ENCODE results near the gene ZC3H10.
"Not testable (repeated sequence)": the region's sequence is repeated elsewhere in the genome, so short reads cannot be mapped to it uniquely, and the experiment has no call there.

The ZC3H10 gene

DNA sequence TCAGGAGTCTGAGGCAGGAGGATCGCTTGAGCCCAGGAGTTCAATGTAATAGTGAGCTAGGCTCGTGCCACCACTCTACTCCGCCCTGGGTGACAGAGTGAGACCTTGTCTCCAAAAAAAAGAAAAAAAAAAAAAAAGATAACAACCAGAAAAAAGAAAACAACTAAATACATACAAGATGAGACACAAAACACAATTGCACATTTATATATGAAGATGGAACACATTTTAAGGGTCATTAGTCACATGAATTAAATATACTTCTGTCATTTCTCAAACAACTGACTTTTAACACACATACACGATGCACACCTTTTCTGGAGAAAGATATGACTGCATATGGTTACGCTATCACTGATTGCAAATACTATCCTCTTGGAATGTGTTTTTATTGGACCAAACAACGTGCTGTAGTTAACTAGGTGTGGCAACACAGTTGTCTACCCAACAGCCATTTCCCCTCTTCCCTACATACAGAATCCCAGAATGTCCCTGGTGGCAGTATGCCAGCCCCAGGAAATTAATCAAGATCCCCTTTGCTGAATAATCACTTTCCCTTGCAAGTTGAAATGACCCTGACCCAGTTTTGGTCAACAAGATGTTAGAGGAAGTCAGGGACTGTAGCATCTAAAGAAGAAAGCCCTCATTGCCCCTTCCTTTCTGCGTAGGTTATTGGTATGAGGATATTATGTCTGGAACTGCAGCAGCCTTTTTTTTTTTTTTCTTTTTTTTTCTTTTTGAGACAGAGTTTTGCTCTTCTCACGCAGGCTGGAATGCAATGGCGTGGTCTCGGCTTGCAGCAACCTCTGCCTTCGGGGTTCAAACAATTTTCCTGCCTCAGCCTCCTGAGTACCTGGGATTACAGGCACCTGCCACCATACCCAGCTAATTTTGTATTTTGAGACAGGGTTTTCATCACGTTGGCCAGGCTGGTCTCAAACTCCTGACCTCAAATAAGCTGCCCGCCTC is 28.7 kb downstream of the ZC3H10 start:
- DNase-seq: no peak
- TF ChIP-seq GATA1 (IDR thresholded peaks at IDR 0.05; ENCODE audit: low read depth, low read length) (no peak), POLR2A (IDR thresholded peaks at IDR 0.05; ENCODE audit: low read length) (no peak)

DNA sequence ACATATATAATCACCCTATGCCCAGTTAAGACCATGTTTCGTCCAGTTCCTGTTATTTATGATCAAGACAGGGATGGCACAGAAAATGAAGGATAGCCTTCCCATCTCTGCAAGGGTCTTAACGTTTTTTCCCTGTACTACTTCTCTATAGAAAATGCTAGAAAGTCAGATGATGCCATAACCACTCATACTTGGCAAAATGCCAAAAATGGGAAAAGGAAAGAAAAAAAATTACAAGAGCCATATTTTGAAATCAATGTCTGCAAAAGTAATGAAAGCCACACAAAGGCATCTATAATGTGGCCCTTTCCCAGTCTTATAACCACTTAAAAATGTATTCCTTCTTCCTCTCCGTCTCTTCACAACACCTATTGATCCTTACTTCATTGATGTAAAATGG is 32.5 kb downstream of the ZC3H10 start:
- TF ChIP-seq GATA1 (IDR thresholded peaks at IDR 0.05; ENCODE audit: low read depth, low read length): no peak
- no peak for TF ChIP-seq POLR2A (IDR thresholded peaks at IDR 0.05; ENCODE audit: low read length)
- peak in 1 of 2 experiments; percentile 76 for DNase-seq

DNA sequence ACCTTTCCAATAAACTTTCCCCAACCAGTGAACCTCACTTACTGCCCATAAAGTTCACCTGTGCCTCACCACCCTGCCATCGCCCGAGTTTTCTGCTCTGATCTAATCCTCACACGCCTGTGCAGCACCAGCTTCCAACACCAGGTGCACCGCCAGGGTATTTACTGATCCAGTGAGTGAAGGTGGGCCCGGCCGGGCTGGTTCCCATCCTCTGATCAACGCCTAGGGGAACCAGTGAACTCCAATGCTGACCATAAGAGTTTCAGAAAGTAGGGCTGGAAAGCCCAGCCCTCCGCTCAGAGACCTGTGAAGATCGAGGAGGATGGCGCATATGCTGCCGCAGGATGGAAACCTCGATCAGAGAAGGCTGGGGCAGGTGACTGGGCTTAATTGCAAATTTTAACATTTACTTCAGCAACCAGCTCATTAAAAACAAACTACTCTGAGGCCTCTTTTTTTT is 33.6 kb downstream of the ZC3H10 start:
- no peak for TF ChIP-seq POLR2A (IDR thresholded peaks at IDR 0.05; ENCODE audit: low read length)
- no peak for TF ChIP-seq GATA1 (IDR thresholded peaks at IDR 0.05; ENCODE audit: low read depth, low read length)
- peak; percentile 71 to 78 for DNase-seq

DNA sequence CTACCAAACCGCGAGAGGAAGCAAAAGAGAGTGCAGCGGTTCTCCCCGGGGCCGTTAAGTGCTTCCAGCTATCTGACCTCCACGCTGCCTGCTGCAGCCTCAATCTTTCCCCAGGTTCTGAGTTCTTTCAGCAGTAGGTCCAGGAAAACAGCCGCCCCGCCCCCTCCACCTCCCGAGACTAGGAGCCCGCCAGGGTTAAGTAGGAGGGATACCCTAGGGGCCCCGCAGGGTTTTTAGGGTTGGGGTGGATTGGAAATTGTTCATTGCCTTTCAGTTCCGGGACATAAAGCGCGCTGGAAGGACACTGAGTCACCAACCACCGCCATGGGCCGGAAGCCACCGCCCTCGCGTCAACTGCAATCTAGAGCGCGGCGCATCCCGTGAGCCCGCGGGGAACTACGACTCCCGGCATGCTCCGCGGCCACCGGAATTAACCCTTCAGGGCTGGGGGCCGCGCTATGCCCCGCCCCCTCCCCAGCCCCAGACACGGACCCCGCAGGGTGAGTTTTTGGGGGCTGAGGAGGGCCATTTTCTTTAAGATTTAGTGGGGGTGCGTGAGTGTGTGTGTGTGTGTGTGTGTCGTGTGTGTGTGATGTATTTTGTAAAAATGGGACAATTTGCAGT is 34.2 kb downstream of the ZC3H10 start, which contains the start of gene MYL6B:
TSS of gene MYL6B (plus strand) at position 456 of the 624 bp plus-strand sequence. CDS start 1,332 bp downstream, outside the sequence.
- TF ChIP-seq POLR2A (IDR thresholded peaks at IDR 0.05; ENCODE audit: low read length) (peak; percentile 76), GATA1 (IDR thresholded peaks at IDR 0.05; ENCODE audit: low read depth, low read length) (no peak)
- peak; percentile 92 to 95 for DNase-seq

- no peak for DNase-seq
These were observed 35.0 kb downstream of the ZC3H10 start for GRCh38 chr12:56152756-56153677.

GRCh38 chr12:56153678-56154065 is 35.6 kb downstream of the ZC3H10 start:
- TF ChIP-seq POLR2A (IDR thresholded peaks at IDR 0.05; ENCODE audit: low read length) (no peak), GATA1 (IDR thresholded peaks at IDR 0.05; ENCODE audit: low read depth, low read length) (no peak)
- DNase-seq: no peak

More at GRCh38 chr12:56152756-56153677, 35.0 kb downstream of the ZC3H10 start:
- TF ChIP-seq GATA1 (IDR thresholded peaks at IDR 0.05; ENCODE audit: low read depth, low read length) (no peak), POLR2A (IDR thresholded peaks at IDR 0.05; ENCODE audit: low read length) (no peak)

DNA sequence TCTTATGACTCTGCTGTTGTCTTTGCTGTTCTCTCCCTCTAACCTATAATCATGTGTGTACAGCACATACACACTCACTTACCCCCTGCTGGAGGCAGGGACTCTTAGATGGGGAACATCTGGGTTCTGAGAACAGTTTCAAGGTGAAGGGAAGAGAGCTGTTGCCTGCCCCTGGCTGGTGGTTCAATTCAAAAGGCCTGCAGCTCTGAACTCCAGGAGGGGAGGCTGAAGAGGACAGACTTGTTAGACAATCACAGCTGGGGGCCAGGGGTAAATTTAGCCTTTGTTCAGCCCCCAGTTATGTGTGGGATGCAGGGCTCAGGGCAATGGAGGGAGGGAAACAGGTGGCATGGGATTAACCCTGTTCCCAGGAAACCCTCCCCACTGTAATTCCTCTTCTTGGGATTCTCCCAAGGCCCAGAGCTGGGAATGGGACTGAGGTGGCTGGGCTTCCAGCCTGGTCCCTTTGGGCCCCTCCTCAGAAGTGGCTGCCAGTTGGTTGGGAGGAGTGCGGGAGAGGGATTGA is 36.2 kb downstream of the ZC3H10 start:
- TF ChIP-seq GATA1 (IDR thresholded peaks at IDR 0.05; ENCODE audit: low read depth, low read length): no peak
- TF ChIP-seq POLR2A (IDR thresholded peaks at IDR 0.05; ENCODE audit: low read length): no peak
- no peak for DNase-seq

DNA sequence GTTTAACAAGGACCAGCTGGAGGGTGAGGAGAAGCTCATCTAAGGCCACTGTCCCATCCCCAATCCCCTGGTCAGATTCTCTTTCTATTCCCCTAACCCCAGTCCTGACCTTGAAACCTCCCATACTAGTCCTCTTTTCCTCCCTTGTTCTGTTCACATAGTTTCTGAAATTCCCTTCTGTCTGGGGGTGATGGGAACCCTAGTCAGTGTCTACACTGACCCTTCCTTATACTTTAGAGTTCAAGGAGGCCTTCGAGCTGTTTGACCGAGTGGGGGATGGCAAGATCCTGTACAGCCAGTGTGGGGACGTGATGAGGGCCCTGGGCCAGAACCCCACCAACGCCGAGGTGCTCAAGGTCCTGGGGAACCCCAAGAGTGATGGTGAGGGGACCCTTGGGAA is 36.8 kb downstream of the ZC3H10 start:
- no peak for DNase-seq
- TF ChIP-seq POLR2A (IDR thresholded peaks at IDR 0.05; ENCODE audit: low read length) (no peak), GATA1 (IDR thresholded peaks at IDR 0.05; ENCODE audit: low read depth, low read length) (no peak)

DNA sequence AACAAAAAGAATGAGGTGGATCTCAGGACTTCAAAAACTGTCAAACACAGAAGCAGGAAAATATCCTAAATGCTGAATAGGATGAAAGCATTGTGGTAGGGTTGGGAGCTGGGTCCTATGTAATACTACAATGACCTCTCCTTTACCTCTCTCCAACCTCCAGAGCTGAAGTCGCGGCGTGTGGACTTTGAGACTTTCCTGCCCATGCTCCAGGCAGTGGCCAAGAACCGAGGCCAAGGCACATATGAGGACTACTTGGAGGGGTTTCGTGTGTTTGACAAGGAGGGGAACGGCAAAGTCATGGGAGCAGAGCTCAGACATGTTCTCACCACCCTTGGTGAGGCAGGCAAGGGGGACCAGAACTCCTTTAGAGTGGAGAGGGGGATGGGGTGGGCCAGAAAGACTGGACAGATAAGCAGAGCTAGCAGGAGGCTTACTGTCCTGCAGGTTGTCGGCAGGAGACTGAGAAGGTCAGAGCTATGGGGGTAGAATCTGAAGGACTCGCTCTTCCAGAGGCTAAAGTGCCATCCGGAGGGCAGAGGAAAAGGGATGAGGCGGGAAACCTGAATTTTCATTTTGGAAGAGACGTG is 37.3 kb downstream of the ZC3H10 start:
- TF ChIP-seq POLR2A (IDR thresholded peaks at IDR 0.05; ENCODE audit: low read length) (no peak), GATA1 (IDR thresholded peaks at IDR 0.05; ENCODE audit: low read depth, low read length) (no peak)
- DNase-seq: no peak

DNA sequence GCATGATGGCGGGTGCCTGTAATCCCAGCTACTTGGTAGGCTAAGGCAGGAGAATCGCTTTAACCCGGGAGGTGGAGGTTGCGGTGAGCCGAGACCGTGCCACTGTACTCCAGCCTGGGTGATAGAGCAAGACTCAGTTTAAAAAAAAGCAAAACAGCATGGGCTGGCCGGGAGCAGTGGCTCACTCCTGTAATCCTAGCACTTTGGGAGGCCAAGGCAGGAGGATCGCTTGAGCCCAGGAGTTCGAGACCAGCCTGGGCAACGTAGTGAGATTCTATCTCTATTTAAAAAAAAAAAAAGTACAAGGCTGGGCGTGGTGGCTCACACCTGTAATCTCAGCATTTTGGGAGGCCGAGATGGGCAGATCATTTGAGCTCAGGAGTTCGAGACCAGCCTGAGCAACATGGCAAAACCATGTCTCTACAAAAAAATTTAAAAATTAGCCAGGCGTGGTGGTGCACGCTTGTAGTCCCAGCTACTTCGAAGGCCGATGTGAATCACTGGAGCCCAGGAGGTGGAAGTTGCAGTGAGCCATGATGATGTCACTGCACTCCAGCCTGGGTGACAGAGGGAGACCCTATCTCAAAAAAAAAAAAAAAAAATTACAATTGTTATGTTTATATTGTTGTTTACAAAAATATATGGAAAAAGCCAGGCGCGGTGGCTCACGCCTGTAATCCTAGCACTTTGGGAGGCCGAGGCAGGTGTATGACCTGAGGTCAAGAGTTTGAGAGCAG is 38.6 kb downstream of the ZC3H10 start:
- not testable (repeated sequence) for DNase-seq

GRCh38 chr12:56157201-56158028 is 39.3 kb downstream of the ZC3H10 start:
- TF ChIP-seq GATA1 (IDR thresholded peaks at IDR 0.05; ENCODE audit: low read depth, low read length) (no peak), POLR2A (IDR thresholded peaks at IDR 0.05; ENCODE audit: low read length) (no peak)
- peak; percentile 74 to 76 for DNase-seq

All from erythroblast (primary cell).